ENCODE results near the gene TTLL1. TPM values are rescaled to one million over a fixed set of nuclear protein-coding genes. Genes with fewer than 3 reads are reported as not detected.

TTLL1 gene
- total RNA-seq, 4 donors from 2014 or later, result 4.4 to 11.4 (median 5.8) TPM

GRCh38 chr22:43133401-43133800, 44.2 kb upstream of the TTLL1 start:
- no peaks in the 10 kb centered on the region for H3K9me3 ChIP-seq
- H3K4me1 ChIP-seq, result no peaks in the 10 kb centered on the region
- H3K27ac ChIP-seq, result no peak overlapping the region
- TF ChIP-seq POLR2A (IDR thresholded peaks at IDR 0.05), result no peak
- TF ChIP-seq CTCF (IDR thresholded peaks at IDR 0.05), result no peak
- no peak overlapping the region for H3K4me3 ChIP-seq (replicated peaks in 1 of 3)
- intact Hi-C loops (cut with DNase I), result no loop called here
- 82 to 90% methylated on average over 9 of the region's 9 CpGs for WGBS, 2 donors
- DNase-seq, result no peak
- H3K27me3 ChIP-seq, result no peaks in the 10 kb centered on the region
- H3K36me3 ChIP-seq, result peaks cover 21 to 35% of the 10 kb centered on the region in 2 donors

DNA sequence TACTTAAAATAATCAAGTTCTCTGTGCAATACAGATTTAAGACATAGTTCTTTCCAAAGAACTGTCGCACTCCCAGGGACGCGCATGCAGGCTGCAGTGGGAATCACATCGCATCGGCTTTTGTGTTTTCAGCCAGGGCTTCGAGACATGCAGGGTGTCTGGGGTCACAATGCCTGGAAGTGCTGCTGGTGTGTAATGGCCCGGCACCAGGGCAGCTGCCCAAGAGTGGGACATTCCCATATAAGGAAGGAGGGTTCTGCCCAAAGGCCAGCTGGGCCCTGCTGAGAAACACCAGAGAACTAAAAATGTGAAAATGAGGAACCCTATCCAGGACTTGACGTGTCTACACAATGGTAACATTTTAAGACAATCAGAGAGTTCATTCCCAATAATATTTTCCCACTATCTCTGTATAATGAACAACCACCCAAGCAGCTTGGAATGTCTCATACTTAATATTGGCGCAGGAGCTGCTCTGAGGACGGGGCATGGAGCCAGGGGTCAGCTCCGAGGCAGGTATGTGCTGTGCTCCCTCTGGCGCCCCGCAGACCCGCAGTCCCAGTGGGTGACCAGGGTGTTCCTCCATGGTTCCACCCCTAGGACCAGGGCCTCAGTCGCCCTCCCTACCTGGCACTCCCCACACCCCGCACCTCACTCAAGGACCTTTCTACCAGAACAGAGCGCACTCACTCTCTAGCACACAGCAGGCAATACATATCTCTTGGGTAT, 42.7 kb upstream of the TTLL1 start:
- Histone ChIP-seq H3K36me3 (peaks cover 15 to 24% of the 10 kb centered on the region in 2 donors), H3K9me3 (no peaks in the 10 kb centered on the region), H3K4me3 (replicated peaks in 1 of 3) (no peak overlapping the region), H3K4me1 (no peaks in the 10 kb centered on the region), H3K27ac (no peak overlapping the region), H3K27me3 (no peaks in the 10 kb centered on the region)
- TF ChIP-seq POLR2A (IDR thresholded peaks at IDR 0.05), result no peak
- no peak for TF ChIP-seq CTCF (IDR thresholded peaks at IDR 0.05)
- intact Hi-C loops (cut with DNase I), result no loop called here
- WGBS, 2 donors, result 79 to 91% methylated on average over 11 to 17 of the region's 17 CpGs
- no peak for DNase-seq

- WGBS, 2 donors, result 69% methylated on average over 13 to 16 of the region's 16 CpGs
- intact Hi-C loops (cut with DNase I), result no loop called here
- DNase-seq, result no peak
- Histone ChIP-seq H3K27me3 (no peaks in the 10 kb centered on the region), H3K27ac (no peak overlapping the region), H3K4me1 (no peaks in the 10 kb centered on the region), H3K36me3 (peaks cover 8 to 19% of the 10 kb centered on the region in 2 donors), H3K9me3 (no peaks in the 10 kb centered on the region), H3K4me3 (replicated peaks in 1 of 3) (no peak overlapping the region)
- TF ChIP-seq CTCF (IDR thresholded peaks at IDR 0.05) (no peak), POLR2A (IDR thresholded peaks at IDR 0.05) (no peak)
These were observed 40.5 kb upstream of the TTLL1 start for GRCh38 chr22:43129426-43130425.

DNA sequence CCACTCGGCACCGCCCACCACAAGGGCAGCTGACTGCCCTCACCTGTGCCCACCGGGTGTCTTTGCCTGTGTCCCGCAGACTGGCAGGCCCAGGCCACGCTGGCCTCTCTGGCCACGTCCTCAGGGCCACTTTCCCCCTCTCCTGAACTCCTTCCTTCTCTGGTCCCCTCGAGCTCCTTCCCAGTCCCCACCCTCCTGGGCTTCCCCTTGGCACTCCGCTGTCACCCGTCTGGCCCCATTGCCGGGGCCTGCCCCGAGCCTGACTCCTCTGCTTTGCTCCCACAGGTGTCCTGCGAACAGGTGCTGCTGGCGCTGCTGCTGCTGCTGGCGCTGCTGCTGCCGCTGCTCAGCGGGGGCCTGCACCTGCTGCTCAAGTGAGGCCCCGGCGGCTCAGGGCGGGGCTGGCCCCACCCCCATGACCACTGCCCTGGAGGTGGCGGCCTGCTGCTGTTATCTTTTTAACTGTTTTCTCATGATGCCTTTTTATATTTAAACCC, 39.8 kb upstream of the TTLL1 start:
- Histone ChIP-seq H3K4me1 (no peaks in the 10 kb centered on the region), H3K27ac (no peak overlapping the region), H3K36me3 (peaks cover 8 to 13% of the 10 kb centered on the region in 2 donors), H3K4me3 (replicated peaks in 1 of 3) (no peak overlapping the region), H3K9me3 (no peaks in the 10 kb centered on the region), H3K27me3 (no peaks in the 10 kb centered on the region)
- TF ChIP-seq CTCF (IDR thresholded peaks at IDR 0.05), result no peak
- TF ChIP-seq POLR2A (IDR thresholded peaks at IDR 0.05), result no peak
- intact Hi-C loops (cut with DNase I), result no loop called here
- WGBS, 2 donors, result 54 to 72% methylated on average over 19 to 20 of the region's 20 CpGs
- no peak for DNase-seq

Measured in thyroid gland (tissue), 4 donors.